HG03280 (cell line): Measurements from ENCODE around the gene ITGB8.

Experiments
- ATAC-seq: cut with Tn5 transposase; IDR thresholded peaks from one replicate; pipeline ENCODE4 v1.9.1; 2021; ENCODE audit warnings: mild to moderate bottlenecking, moderate library complexity; ENCODE audit not compliant: unreplicated experiment

The ITGB8 gene

GRCh38 chr7:20307119-20307518 is 23.6 kb upstream of the ITGB8 start:
- peak; percentile 85 for ATAC-seq

DNA sequence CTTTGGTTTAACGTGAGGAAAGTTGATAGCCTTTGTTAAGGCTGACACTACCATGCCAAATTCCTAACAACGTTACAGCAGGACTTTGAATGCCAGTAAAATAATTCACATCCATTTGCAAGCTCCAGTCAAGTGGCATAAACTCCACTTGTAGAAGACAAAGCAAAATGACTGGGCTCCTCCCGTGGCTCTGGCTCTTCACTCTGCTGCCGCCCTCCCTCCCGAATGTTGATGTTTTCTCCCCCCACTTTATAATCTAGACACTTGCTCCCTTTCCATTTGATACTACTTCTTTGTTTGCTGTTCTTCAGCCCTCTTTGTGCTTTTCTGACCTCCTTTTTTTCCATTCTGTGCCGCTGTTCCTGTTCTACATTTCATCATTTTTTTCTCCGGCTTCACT is 22.8 kb upstream of the ITGB8 start:
- no peak for ATAC-seq

DNA sequence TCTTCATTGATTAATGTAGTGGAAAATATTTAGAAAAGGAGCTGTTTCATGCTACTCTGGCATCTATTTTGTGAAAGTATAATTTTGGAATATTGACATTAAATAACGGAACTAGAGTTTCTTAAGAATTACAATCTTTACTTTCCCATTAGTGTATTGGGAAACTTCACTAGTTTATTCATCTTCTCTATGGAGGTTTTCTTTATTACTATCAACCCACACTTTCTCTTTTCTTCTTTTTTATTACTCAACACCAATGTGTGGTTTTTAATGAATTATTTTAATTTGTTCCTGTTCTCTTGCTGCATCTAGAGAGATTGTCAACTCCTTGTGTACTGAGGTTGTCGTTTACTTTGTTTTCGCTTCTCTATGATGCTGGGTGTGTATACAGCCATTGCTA is 20.4 kb upstream of the ITGB8 start:
- ATAC-seq, result no peak

DNA sequence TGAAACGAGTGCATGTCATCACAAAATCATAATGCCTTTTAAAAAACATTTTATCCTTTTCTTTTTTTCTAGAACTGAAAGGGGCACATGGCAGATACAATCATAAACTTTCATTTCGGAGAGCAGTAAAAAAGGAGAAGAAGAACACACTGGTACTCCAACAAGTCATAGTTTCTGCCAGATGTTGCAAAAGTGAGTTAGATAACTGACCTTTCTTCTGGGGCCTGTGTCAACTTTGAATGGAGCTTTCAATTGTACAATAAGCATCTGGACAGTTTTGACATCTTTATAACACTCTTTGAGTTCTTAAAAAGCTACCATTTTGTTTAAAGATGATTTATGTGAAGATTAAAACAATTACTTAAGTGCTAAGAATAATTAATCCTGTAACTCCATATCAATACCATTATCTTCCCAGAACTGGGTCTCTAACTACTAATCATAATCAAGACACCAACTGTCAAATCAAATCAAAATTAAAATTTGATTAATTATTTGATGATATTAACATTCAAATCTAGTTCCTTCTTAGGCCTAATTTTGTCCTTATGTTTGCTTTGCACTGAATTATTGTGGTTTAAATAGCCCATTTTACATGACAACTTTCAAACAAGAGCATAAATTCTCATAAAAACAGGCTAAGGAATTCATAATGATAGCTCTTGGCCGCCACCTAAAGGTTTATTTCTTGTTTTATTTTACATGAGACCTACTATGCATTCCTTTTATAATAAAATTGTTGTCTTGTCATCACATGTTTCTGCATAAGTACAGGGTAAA is 19.5 kb upstream of the ITGB8 start:
- no peak for ATAC-seq

GRCh38 chr7:20311743-20312042 is 19.0 kb upstream of the ITGB8 start:
- ATAC-seq, result no peak

DNA sequence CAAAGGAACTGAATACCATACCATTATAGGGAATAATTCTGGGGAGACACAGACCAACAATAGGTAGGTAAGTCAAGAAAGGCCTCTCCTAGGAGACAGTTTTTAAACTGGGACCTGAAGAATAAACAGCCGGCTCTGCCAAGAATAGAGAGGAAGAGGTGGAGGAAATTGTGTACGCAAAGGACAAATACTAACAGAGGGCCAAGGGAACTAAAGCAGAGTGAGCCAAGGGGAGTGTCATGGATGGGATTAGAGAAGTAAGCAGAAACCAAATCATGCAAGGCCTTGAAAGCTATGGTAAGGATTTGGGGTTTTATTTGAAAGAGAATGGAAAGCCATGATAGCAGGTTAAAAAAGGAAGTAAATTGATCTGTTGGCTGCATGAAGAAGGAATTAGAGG is 18.1 kb upstream of the ITGB8 start:
- ATAC-seq, result no peak

DNA sequence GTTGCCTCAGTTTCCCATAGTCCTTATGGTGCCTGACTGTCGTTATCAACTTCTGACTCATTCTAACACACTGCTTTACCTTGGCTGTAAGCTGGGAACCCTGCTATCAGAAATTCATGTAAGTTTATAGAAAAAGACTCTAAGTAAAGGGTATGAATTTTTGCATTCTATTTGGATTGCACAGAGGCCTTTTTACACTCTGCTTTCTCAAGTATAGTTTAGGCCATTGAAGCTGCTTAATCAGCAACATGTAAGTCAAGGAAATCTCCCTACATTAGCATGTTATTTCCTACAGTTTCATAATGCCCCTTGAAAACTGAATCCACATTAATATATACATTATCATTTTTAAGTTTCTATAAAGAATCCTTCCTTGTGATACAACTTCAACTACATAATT is 17.1 kb upstream of the ITGB8 start:
- ATAC-seq, result no peak

DNA sequence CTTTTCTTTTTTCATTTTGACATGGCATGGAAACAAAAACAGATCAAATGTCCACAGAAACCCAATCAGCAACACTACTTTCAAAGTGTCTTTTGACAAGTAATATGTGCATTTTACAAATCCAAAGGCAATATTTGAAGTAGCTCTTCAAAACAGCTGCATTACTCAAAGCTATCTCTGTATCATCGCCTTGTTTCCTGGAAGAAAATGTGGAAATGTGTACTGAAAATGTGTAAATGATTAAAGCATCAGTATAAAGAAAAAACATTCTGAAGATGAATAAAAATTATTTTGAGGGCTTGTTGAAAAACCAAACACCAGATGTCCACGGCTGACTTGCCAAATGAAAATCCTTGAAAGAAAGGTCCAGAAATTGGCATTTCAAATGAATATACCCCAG is 16.5 kb upstream of the ITGB8 start:
- no peak for ATAC-seq

- no peak for ATAC-seq
Observed at GRCh38 chr7:20316706-20317105, 14.0 kb upstream of the ITGB8 start.

GRCh38 chr7:20317413-20317812 is 13.3 kb upstream of the ITGB8 start:
- ATAC-seq, result no peak

- ATAC-seq, result no peak
Observed at GRCh38 chr7:20318933-20319332, 11.8 kb upstream of the ITGB8 start.

GRCh38 chr7:20320322-20320721 is 10.4 kb upstream of the ITGB8 start:
- no peak for ATAC-seq

GRCh38 chr7:20320786-20321185 is 9.9 kb upstream of the ITGB8 start:
- no peak for ATAC-seq

- no peak for ATAC-seq
Observed at GRCh38 chr7:20323595-20323994, 7.1 kb upstream of the ITGB8 start.

GRCh38 chr7:20326342-20326741 is 4.4 kb upstream of the ITGB8 start:
- ATAC-seq, result no peak

DNA sequence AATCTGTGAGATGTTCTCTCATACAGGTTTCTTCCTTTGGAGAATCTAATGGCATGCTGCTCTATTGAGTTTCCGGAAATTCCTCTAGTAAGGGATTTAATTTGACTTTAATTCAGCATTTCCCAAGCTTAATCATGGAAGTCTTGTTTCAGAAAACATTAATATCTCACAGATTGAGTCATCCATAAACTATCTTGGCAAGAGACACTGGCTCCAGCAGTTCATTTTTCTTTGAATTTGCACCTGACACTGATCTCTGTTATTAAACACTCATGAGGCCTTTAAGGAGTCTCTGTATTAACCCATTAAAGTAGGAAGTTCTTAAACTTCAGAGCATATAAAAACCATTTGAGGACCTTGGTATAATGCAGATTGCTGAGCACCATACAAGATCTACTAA is 3.6 kb upstream of the ITGB8 start:
- ATAC-seq, result no peak

GRCh38 chr7:20328027-20328426 is 2.7 kb upstream of the ITGB8 start:
- no peak for ATAC-seq

DNA sequence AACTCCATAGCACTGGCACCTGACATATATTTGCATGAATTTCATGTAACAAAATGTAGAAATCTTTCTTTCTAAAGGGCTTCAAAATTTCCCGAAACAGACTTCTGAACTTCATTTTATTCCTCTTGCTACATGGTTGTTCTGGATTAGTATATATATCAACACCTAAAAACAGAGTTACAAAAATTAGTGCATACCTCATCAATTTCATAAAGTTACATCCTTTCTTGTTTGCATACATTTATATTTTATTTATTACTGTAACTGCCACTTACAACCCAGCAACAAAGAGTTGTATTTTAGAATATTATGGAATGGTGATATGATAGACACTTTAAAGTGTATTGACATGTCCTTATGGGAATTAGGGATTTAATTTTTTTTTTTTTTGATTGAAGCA is 2.0 kb upstream of the ITGB8 start:
- ATAC-seq, result no peak

- ATAC-seq, result peak; percentile 28
Observed at GRCh38 chr7:20329389-20330238, 1.1 kb upstream of the ITGB8 start.

GRCh38 chr7:20330928-20331909 is 519 bp downstream of the ITGB8 start:
- ATAC-seq, result peak; percentile 31
